Measurements from ENCODE around the gene KREMEN2.

KREMEN2 gene

GRCh38 chr16:2981177-2981898, 17.3 kb downstream of the KREMEN2 start:
- no peak for DNase-seq

GRCh38 chr16:2981899-2982250, 17.8 kb downstream of the KREMEN2 start:
- no peak for DNase-seq

- no peak for DNase-seq
Measured at GRCh38 chr16:2982402-2982801, 18.3 kb downstream of the KREMEN2 start.

GRCh38 chr16:2983706-2984136, 19.6 kb downstream of the KREMEN2 start:
- DNase-seq, result peak; percentile 46 to 47

- DNase-seq, result no peak
Measured at GRCh38 chr16:2985462-2985861, 21.4 kb downstream of the KREMEN2 start.

GRCh38 chr16:2985893-2986355, 21.8 kb downstream of the KREMEN2 start:
- no peak for DNase-seq

- DNase-seq, result no peak
Measured at GRCh38 chr16:2986623-2987188, 22.6 kb downstream of the KREMEN2 start.

- DNase-seq, result no peak
Measured at GRCh38 chr16:2987286-2987685, 23.2 kb downstream of the KREMEN2 start.

- no peak for DNase-seq
Measured at GRCh38 chr16:2987833-2988232, 23.8 kb downstream of the KREMEN2 start.

GRCh38 chr16:2988590-2989099, 24.6 kb downstream of the KREMEN2 start:
- DNase-seq, result no peak

- no peak for DNase-seq
Measured at GRCh38 chr16:2990891-2991290, 26.8 kb downstream of the KREMEN2 start.

GRCh38 chr16:2991566-2992261, 27.6 kb downstream of the KREMEN2 start:
- DNase-seq, result no peak

- no peak for DNase-seq
Measured at GRCh38 chr16:2992383-2993081, 28.5 kb downstream of the KREMEN2 start.

GRCh38 chr16:2996298-2996697, 32.2 kb downstream of the KREMEN2 start:
- no peak for DNase-seq

- no peak for DNase-seq
Measured at GRCh38 chr16:2999929-3000328, 35.9 kb downstream of the KREMEN2 start.

- DNase-seq, result no peak
Measured at GRCh38 chr16:3000540-3000939, 36.5 kb downstream of the KREMEN2 start.

- no peak for DNase-seq
Measured at GRCh38 chr16:3001316-3001715, 37.2 kb downstream of the KREMEN2 start.

- DNase-seq, result peak; percentile 95
Measured at GRCh38 chr16:3003582-3004270, 39.7 kb downstream of the KREMEN2 start.

GRCh38 chr16:3004319-3004718, 40.2 kb downstream of the KREMEN2 start:
- no peak for DNase-seq

GRCh38 chr16:3004781-3005284, 40.8 kb downstream of the KREMEN2 start:
- no peak for DNase-seq

GRCh38 chr16:3007059-3007956, 43.2 kb downstream of the KREMEN2 start:
- DNase-seq, result no peak
